H7 (cell line): ENCODE measurements around the gene SYT1. TPM values are rescaled to one million over a fixed set of nuclear protein-coding genes. Genes with fewer than 3 reads are reported as not detected.

Experiments
- DNase-seq: peaks from one replicate; pipeline ENCODE4 v3.0.0; 2012
- H3K27me3 ChIP-seq: 2 replicates; pipeline ENCODE4 v1.6.0; 2011; ENCODE audit warnings: mild to moderate bottlenecking, low read length; ENCODE audit not compliant: control insufficient read depth, insufficient read depth
- H3K36me3 ChIP-seq: replicated peaks from 2 replicates; pipeline ENCODE4 v1.5.1; 2011; ENCODE audit warnings: low read length; ENCODE audit not compliant: control insufficient read depth, insufficient read depth
- H3K4me3 ChIP-seq: 2 replicates; pipeline ENCODE4 v1.5.1; 2011; ENCODE audit warnings: low read depth, mild to moderate bottlenecking, control low read depth, low read length, moderate library complexity; ENCODE audit not compliant: insufficient read depth
- total RNA-seq: library from RNA; depleted of rRNA; stranded (reverse); fragments of >200 nt; shearing (Covaris generic); gene quantifications from 2 replicates; pipeline ENCODE4 v1.2.3, GENCODE V29; 2014

Gene SYT1
- total RNA-seq, 1 experiment from 2014 or later: 11.7 TPM

- no peak for DNase-seq
- H3K4me3 ChIP-seq: no peak overlapping the region
These were observed 495.7 kb downstream of the SYT1 start for GRCh38 chr12:79360286-79360685.

GRCh38 chr12:79360936-79361335 is 496.4 kb downstream of the SYT1 start:
- no peaks in the 10 kb centered on the region for H3K27me3 ChIP-seq
- no peak overlapping the region for H3K4me3 ChIP-seq
- H3K36me3 ChIP-seq: no peaks in the 10 kb centered on the region
- DNase-seq: no peak

More at GRCh38 chr12:79360286-79360685, 495.7 kb downstream of the SYT1 start:
- H3K27me3 ChIP-seq: no peaks in the 10 kb centered on the region
- H3K36me3 ChIP-seq: no peaks in the 10 kb centered on the region

- H3K36me3 ChIP-seq: no peaks in the 10 kb centered on the region
- H3K27me3 ChIP-seq: no peaks in the 10 kb centered on the region
- H3K4me3 ChIP-seq: no peak overlapping the region
- no peak for DNase-seq
These were observed 499.6 kb downstream of the SYT1 start for GRCh38 chr12:79364197-79364596.

- H3K4me3 ChIP-seq: no peak overlapping the region
- peak; percentile 22 for DNase-seq
- no peaks in the 10 kb centered on the region for H3K36me3 ChIP-seq
- H3K27me3 ChIP-seq: no peaks in the 10 kb centered on the region
These were observed 501.8 kb downstream of the SYT1 start for GRCh38 chr12:79366374-79366773.

GRCh38 chr12:79367032-79367589 is 502.5 kb downstream of the SYT1 start:
- no peaks in the 10 kb centered on the region for H3K27me3 ChIP-seq
- no peaks in the 10 kb centered on the region for H3K36me3 ChIP-seq
- H3K4me3 ChIP-seq: no peak overlapping the region
- no peak for DNase-seq

GRCh38 chr12:79370021-79370420 is 505.4 kb downstream of the SYT1 start:
- Histone ChIP-seq H3K36me3 (no peaks in the 10 kb centered on the region), H3K4me3 (no peak overlapping the region), H3K27me3 (no peaks in the 10 kb centered on the region)
- no peak for DNase-seq

- DNase-seq: no peak
These were observed 506.7 kb downstream of the SYT1 start for GRCh38 chr12:79371226-79371625.

GRCh38 chr12:79373896-79374499 is 509.4 kb downstream of the SYT1 start:
- DNase-seq: peak; percentile 71
- Histone ChIP-seq H3K4me3 (no peak overlapping the region), H3K27me3 (no peaks in the 10 kb centered on the region), H3K36me3 (no peaks in the 10 kb centered on the region)

More at GRCh38 chr12:79371226-79371625, 506.7 kb downstream of the SYT1 start:
- H3K4me3 ChIP-seq: no peak overlapping the region
- H3K36me3 ChIP-seq: no peaks in the 10 kb centered on the region
- H3K27me3 ChIP-seq: no peaks in the 10 kb centered on the region

GRCh38 chr12:79374545-79374944 is 510.0 kb downstream of the SYT1 start:
- no peak overlapping the region for H3K4me3 ChIP-seq
- DNase-seq: no peak
- no peaks in the 10 kb centered on the region for H3K36me3 ChIP-seq
- no peaks in the 10 kb centered on the region for H3K27me3 ChIP-seq

- Histone ChIP-seq H3K27me3 (no peaks in the 10 kb centered on the region), H3K4me3 (no peak overlapping the region), H3K36me3 (no peaks in the 10 kb centered on the region)
- DNase-seq: no peak
These were observed 510.5 kb downstream of the SYT1 start for GRCh38 chr12:79375050-79375449.

GRCh38 chr12:79378496-79378895 is 513.9 kb downstream of the SYT1 start:
- no peak for DNase-seq
- H3K27me3 ChIP-seq: no peaks in the 10 kb centered on the region
- H3K36me3 ChIP-seq: no peaks in the 10 kb centered on the region
- H3K4me3 ChIP-seq: no peak overlapping the region

- no peaks in the 10 kb centered on the region for H3K36me3 ChIP-seq
- no peak for DNase-seq
- H3K27me3 ChIP-seq: no peaks in the 10 kb centered on the region
- H3K4me3 ChIP-seq: no peak overlapping the region
These were observed 515.8 kb downstream of the SYT1 start for GRCh38 chr12:79380402-79380801.

- H3K4me3 ChIP-seq: no peak overlapping the region
- no peak for DNase-seq
- no peaks in the 10 kb centered on the region for H3K27me3 ChIP-seq
- no peaks in the 10 kb centered on the region for H3K36me3 ChIP-seq
These were observed 517.0 kb downstream of the SYT1 start for GRCh38 chr12:79381248-79382208.

GRCh38 chr12:79384551-79384950 is 520.0 kb downstream of the SYT1 start:
- Histone ChIP-seq H3K36me3 (no peaks in the 10 kb centered on the region), H3K27me3 (no peaks in the 10 kb centered on the region), H3K4me3 (no peak overlapping the region)
- no peak for DNase-seq

- Histone ChIP-seq H3K4me3 (no peak overlapping the region), H3K36me3 (no peaks in the 10 kb centered on the region), H3K27me3 (no peaks in the 10 kb centered on the region)
- DNase-seq: no peak
These were observed 523.4 kb downstream of the SYT1 start for GRCh38 chr12:79388011-79388410.
